HG02623 (cell line): ENCODE measurements around the gene DNAL1.
"Not testable (repeated sequence)": the region's sequence is repeated elsewhere in the genome, so short reads cannot be mapped to it uniquely, and the experiment has no call there.

Experiments used
- ATAC-seq: cut with Tn5 transposase; IDR thresholded peaks from one replicate; pipeline ENCODE4 v1.9.1; 2021; ENCODE audit warnings: moderate library complexity; ENCODE audit not compliant: unreplicated experiment

The DNAL1 gene

DNA sequence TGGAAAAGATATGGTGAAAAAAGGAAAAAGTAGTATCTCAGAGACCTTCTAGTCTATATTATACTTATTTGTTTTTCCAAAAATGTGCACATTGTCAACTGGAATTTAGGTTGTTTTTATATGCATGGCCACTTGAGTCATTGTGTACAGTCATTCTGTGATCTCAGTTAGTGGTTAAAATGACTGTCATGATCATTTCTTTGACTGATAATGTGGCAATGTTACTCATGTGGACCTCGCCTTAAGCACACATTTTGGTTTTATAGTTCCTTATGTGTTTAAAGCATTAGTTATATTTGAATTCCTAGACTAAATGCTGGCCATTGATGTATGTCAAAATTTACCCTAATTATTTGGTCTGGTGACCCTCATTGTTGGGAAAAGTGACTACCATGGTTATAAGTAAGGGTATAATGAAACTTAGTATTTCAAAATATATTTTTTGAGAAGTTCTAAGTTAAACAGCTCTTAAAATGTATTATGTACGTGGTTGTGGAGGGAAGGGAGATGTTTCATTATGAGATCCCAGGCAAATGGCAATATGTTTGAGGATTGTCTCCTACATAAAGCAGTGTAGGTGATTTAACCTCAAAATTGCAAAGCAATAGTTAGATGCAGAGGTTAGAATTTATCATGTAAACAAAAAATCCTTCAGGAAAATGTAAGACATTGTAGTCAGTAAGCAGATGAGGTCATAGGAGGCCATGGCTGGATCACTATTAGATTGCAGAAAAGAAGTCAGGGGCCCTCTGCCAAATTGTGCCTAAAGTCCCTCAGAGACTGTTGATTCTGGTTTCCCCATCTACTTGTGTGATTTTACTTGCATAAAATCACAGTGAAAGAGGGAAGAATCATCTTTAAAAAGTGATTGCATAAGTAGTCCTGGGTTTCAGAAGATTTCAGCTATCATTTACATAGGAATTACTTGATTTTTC lies 51.9 kb downstream of the DNAL1 start:
- peak; percentile 65 for ATAC-seq

DNA sequence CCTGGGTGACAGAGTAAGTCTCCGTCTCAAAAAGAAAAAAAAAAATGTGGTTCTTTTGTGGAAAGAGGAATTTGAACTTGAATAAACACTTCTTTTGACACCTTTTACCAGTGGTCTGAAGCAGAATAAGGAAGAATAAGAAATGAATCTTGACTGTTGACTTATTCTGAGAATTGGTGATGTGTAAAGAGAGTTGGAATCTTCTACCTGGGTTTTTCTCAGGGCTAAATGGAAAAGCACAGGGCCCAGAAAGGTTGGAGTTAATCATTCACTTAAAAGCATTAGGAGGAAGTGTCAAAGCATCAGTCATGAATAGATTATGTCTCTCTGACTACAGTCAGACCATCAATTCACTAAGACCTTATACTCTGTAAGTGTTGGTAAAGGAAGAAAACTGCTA lies 55.5 kb downstream of the DNAL1 start:
- ATAC-seq, result no peak

DNA sequence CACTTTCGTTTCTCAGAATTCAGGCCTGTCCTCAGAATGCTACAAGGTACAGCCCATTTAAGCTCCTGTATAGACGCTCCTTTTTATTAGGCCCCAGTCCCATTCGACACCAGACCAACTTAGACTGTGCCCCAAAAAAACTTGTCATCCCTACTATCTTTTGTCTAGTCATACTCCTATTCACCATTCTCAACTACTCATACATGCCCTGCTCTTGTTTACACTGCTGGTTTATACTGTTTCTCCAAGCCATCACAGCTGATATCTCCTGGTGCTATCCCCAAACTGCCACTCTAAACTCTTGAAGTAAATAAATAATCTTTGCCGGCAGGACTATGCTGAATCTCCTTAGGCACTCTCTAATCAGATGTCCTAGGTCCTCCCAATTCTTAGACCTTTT lies 63.3 kb downstream of the DNAL1 start:
- not testable (repeated sequence) for ATAC-seq

DNA sequence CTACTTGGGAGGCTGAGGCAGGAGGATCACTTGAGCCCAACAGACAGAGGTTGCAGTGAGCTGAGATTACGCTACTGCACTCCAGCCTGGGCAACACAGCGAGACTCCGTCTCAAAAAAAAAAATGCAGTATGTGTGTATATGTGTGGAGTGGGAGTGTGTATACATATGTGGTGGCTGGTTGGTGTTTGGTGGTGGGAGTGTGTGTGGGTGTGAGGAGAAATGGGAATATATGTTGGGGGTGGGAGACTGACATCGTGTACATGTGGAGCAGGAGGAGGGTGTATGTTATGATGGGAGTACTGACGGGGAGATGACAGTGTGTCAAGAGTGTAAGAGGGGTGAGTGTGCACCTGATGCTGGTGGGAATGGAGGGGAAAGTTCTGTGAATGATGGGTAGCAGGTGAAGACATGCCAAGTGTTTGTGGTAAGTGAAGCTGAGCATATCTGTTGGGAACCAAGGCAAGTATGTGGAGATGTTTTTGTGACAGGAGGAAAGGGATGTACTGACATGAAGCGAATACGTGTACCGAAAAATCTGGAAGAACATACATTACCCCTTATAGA lies 65.2 kb downstream of the DNAL1 start:
- ATAC-seq, result no peak

DNA sequence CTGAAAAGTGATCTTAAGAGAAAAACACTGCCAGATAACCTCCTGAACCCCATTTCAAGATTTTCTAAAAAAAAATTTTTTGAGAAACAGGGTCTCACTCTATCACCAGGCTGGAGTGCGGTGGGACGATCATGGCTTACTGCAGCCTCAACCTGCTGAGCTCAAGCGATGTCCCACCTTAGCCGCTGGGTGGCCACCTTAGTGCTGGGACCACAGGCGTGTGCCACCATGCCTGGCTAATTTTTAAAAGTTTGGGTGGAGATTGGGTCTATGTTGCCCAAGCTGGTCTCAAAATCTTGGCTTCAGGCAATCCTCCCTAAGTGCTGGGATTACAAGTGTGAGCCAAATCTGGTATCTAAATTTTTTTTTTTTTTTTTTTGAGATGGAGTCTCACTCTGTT lies 66.0 kb downstream of the DNAL1 start:
- no peak for ATAC-seq

DNA sequence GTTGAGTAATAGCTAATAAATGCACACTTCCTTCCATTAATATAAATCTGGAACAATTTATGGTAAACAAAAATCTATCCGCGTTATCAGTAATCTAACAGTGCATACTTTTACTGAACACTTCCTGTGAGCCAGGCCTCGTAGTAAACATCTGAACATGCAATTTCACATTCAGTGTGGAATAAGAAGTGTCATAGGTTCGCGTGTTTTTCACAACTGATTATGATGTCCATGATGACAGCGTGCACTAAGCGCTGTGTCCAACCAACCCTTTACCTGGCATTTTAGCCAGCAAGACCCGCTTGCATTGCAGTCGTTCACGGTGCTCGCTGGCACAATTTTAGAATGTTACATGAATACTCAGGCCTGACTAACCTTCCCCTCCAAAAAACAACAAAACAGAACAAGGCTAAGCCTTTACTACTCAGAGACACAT lies 67.3 kb downstream of the DNAL1 start:
- ATAC-seq, result no peak

DNA sequence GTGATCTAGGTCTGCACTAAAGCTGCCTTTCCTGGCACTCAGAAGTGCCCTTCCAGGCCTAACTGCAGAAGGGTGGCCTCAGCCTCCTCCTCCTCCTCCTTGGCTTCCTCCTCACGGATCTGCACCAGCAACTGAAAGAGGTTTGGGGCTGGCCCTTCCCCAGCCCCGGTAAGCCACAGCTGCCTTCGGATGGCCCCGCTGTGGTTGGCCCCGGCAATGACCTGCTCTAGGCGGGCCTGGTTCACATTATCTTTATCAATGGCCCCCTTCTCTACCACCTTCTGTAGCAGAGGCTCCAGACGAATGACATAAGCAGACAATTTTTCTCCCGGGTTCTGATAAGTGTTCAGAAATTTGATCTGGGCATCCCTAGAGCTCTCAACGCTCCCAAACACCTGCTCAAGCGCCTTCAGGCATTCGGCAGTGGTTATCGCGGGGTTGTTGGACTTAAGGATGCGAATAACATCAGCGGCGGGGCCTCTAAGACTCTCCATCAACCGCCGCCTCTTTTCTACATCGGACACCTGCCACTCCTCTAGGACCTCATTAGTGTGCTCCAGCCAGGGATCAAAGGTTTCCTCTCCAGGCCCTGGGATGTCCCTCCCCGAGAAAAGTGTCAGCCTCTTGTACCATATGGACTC lies 67.9 kb downstream of the DNAL1 start:
- ATAC-seq, result no peak

DNA sequence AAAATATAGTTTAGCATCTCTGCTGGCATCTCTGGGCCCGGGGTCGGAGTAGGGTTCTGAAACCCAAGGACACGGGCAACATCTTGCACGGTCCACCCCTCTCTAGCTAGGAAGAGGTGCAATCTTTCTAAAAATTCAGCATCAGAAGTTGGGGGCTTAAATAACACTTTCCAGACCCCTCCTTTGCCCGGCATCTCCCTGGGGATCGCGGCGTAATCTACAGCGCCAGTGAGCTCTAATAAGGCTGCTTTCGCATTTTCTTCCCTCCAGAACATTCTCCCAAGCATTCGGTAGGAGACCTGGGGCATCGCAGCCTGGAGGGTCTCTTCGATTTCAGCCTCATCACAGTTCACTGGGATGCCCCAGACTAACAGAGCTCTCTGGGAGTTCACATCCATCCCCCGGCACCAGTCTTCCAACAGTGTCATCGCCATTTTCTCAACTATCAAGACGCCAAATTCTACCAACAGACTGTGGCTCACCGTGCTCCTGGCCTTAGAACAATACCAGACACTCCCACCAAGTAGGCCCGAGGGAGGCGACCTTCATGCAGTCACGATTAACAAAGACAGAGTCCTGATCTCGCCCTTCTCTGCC lies 68.5 kb downstream of the DNAL1 start:
- no peak for ATAC-seq

DNA sequence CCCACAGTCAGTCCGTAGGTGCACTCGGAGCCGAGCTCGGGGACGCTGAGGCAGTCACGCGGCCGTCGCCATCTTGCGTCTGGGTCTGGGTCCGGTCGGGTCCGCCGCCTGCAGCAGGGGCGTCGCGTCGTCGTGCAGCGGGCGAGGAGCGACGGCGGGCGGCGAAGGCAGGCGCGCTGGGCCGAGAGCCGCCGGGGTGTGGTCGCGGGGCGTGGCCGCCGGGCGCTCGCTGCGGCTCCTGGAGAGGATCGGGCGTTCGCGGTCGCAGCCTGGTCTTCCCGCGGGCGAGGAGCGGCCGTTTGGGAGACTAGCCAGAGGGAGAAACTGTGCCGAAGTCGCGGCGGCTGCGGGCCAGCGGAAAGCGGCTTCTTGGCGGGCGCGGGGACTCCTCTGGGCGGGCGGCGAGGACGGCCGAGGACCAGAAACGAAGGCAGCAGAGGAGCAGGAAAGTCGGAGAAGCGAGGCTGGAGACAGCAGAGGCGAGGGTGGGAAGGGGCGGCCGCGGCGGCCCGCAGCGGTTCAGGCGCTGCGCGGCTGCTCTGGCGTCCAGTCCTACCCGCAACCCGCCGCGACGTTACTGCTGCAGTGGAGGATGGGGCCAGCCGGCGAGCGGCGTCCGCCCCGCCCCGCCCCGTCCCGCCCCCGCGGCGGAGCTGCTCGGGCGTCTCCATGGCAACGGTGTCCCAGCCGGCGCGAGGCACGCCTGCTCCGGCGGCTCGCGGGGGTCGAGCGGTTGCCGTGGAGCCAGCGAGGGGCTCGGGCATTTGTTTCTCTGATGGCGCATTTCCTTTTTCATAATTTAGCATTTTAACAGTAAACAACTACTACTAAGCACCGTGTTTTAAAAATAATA lies 69.2 kb downstream of the DNAL1 start, which contains the start of gene PNMA1:
Gene PNMA1, minus strand, starts transcription at position 582 of the 853 bp plus-strand sequence. CDS start 745 bp downstream, outside the sequence.
- ATAC-seq, result peak; percentile 63

DNA sequence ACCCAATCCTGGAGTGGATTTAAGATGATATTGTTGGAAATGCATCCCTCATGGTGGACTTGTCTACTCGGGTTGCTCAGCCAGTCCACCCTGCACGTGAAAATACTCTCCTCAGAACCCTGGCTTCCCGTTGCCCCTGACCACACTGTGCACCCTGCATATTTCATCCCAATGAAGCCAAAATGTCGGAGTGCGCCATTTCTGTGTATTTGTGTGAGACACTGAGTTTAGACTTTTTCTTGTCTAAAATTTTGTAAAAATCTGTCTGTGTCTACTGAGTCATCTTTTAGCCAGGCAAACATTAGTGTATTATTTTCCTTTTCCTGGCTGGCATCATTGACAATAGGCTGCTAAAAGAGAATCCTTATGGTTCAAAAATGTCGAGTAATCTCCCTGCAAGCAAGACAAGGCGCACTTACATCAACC lies 69.9 kb downstream of the DNAL1 start:
- ATAC-seq, result no peak

DNA sequence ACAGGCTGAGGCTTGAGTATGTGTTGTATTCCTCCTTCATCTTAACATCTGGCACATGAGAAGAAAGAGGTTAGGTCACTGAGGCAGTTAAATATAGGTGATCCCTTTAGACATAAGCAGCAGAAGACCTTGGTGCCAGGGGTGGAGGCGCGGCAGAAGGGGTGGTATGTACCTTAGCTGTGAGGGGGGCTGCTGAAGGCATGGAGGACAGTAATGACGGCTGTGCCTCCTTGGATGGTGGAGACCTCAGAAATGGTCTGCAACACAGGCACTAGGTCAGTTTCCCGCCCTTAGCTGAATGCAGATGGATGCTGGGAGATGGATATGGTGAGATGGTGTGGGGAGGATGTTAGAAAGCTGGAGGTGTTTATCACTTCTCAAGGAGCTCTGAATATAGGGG lies 70.9 kb downstream of the DNAL1 start:
- no peak for ATAC-seq

DNA sequence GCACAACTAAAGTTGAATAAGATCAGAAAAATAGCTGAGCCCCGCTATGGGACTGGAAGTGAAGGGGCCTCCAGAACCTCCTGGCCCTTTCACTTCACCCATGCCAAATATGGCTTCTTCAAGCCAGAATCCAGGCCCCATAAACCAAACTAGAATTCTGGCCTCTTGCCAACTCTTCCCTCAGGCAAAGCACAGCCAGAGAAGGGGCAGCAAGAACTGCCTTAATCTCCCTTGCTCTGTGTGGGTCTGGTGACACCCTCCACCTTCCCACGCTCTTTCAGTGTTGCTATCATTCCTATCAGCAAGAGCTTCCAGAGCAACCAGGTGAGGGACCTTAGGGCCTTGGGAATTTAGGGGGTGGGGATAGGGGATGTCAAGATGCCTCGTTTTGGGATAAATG lies 72.5 kb downstream of the DNAL1 start:
- ATAC-seq, result no peak

DNA sequence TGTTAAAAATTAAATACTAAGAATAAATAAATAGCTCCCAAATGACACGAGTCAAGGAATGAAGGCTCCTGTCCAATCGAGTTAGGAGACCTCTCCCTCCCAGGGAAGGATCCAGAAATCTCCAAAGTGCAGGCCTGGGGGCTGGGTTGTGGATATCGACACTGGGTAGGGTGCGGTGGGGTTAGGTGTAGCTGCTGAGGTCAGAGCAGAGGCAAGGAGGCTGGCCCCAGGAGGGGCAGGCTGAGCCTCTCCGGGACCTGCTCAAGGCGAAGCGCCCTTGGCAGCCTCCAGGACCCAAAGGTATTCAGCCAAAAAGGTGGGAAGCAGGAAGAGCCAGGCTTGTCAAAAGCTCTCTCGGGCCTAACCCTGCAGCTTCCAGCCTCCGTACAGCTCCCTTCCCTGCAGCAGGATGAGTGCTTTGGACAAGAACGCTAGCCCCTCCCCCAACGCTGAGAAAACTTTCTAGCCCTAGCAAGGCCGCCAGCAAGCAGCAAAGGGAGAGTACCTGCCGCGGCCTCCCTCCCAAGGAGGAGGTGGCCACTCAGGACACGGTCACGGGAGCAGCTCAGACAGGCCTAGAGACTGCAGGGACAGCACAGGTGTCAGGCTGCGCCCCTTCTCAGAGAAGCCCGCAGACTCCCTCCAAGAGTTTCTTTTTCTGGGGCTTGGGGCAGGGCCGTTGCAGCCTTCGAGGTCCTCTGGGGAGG lies 73.1 kb downstream of the DNAL1 start:
- no peak for ATAC-seq

DNA sequence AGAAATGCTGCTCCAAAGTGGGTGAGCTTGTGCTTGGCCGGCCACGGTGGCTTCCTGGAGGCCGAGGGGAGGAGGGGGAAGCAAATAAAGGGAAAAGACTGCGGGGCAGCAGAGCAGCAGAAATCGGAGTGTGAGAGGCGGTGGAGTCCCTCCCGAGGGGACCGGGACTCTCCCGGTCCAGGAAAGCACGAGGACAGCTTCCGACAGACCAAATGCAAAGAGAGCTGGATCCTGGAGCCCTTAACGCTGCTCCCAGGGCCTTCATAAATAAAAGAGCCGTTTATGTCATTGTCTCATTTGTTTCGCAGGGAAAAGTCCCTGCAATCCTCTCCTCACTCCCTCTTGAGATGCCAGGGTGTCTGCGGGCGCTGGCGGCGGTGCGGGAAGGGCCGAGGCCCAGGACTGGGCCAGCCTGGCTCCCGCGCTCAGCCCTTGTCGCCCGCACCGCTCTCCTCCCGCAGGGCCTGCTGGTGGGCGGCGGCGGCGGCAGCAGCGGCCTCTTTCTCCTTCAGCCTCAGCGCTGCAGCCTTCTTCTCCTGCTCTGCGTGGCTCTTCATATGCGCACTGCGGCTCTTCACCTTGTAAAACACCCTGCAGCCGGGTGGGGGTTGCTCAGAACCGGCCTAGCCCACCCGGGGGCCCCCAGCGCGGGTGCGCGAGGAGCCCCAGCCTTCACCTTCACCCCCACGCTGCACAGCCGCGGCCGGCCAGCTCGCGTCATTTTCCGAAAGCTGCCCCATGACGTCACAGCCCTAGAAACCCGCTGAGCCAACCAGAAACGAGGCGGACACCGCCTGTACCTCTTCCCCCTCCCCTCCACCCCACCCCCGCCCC lies 73.8 kb downstream of the DNAL1 start:
- ATAC-seq, result no peak

DNA sequence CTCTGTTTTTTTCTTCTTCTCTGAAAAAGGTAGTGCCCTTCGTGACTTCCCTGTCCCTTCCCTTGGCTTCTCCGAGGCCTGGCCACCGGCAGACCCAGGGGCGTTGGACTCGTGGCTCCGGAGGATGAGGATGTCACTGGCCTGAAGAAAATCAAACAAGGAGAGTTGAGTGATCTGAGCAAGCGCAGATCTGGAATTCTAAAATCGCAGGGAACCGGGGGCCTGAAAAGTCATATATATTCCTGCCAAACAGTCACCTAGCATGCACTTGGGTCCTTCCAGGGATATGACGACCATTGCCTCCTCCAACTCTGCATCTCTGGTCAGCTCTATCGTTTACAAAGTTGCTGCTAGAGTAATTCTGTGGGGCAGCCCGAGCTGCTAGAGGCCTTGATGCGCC lies 74.6 kb downstream of the DNAL1 start:
- no peak for ATAC-seq

DNA sequence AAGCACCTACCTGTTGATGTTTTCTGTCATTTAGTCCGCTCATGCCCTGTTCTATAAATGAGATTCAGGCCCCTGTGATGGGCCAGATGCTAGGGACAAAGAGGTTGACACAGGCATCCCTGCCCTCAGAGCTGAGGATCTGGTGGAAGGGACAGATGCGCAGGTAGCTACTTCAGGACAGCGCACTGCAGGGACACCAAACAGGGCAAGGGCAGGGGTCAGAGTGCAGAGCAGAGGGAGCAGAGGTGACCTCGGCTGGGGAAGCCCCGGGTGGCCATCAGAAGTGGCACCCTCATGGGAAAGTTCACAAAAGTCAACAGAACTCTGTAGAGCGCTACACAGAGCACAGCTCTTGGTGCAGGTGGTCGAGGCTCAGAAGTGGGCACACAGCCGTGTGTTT lies 75.0 kb downstream of the DNAL1 start:
- no peak for ATAC-seq

DNA sequence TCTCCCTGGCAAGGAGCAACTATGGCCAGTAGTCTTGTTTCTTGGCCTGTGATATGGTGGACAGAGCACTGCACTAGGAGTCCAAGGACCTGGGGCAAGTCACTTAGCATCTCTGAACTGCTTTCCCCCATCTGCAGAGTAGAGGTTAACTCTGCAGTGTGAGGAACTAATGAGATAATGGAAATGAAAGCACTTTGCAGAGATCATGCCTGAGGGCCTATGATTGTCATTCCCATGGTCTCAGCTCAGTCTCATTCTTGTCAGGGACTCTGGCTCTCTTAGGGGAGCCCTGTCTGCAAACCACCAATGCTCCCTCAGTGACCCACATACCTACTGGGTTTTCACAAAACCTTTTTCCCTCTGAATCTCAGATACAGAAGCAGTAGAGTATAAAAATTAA lies 75.8 kb downstream of the DNAL1 start:
- no peak for ATAC-seq

DNA sequence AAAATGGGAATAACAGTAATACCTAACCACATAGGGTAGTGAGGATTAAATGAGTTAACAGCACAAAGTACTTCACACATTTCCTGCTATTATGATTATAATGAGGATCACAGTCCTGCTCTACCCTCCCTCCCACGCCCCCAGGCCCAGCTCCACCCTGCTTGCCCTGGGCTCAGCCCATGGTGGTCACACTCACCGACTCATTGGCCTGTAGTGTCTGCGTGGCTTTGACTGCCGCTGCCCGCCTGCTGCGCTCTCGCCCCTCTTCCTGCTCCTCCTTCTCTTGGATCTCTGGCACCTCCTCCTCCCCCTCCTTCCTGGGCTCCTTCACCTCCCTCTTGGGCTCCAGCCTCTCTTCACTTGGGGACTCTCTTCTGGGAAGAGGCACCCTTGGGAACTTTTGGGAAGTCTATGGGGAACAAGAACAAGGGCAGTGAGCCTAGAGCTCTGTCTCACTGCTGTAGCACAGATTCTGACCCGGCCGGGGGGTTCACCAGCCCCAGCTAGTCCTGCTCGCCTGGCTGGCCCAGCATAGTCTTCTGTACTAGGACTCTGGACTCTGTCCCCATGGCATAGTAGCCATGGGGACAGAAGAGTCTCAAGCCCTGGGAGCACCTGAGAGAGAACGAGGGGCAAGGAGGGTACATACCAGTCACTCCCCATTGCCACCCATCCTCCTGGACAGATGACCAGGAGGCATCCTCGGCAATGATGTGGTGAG lies 76.5 kb downstream of the DNAL1 start:
- no peak for ATAC-seq
